HG02798 (cell line): ENCODE data around the gene PRR12.

Source experiments
- ATAC-seq: cut with Tn5 transposase; IDR thresholded peaks from one replicate; pipeline ENCODE4 v1.9.1; 2021; ENCODE audit warnings: mild to moderate bottlenecking; ENCODE audit not compliant: unreplicated experiment, poor library complexity

The PRR12 gene

GRCh38 chr19:49641688-49642491 lies 50.9 kb downstream of the PRR12 start, which contains the start of gene SCAF1:
Gene SCAF1 (plus strand): TSS chr19:49642209. CDS start chr19:49645027, 2,818 bp downstream.
- ATAC-seq, result peak; percentile 72

- no peak for ATAC-seq
Observed at GRCh38 chr19:49642492-49643035, 51.6 kb downstream of the PRR12 start.

GRCh38 chr19:49643466-49643865 lies 52.5 kb downstream of the PRR12 start:
- ATAC-seq, result no peak

GRCh38 chr19:49645592-49645991 lies 54.6 kb downstream of the PRR12 start:
- no peak for ATAC-seq

GRCh38 chr19:49645995-49646394 lies 55.0 kb downstream of the PRR12 start:
- no peak for ATAC-seq

GRCh38 chr19:49646586-49646985 lies 55.6 kb downstream of the PRR12 start:
- no peak for ATAC-seq

DNA sequence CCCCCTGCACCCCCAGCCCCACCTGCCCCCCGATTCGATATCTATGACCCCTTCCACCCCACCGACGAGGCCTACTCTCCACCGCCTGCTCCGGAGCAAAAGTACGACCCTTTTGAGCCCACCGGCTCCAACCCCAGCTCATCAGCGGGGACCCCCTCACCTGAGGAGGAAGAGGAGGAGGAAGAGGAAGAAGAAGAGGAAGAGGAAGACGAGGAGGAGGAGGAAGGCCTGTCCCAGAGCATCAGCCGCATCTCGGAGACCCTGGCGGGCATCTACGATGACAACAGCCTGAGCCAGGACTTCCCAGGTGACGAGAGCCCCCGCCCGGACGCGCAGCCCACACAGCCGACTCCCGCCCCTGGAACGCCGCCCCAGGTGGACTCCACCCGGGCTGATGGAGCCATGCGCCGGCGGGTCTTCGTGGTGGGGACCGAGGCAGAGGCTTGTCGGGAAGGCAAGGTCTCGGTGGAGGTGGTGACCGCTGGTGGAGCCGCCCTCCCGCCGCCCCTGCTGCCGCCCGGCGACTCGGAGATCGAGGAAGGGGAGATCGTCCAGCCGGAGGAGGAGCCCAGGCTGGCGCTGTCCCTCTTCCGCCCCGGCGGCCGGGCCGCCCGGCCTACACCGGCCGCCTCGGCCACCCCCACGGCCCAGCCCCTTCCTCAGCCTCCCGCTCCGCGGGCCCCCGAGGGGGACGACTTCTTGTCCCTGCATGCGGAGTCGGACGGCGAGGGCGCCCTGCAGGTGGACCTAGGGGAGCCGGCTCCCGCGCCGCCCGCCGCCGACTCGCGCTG lies 60.2 kb downstream of the PRR12 start:
- ATAC-seq, result no peak

DNA sequence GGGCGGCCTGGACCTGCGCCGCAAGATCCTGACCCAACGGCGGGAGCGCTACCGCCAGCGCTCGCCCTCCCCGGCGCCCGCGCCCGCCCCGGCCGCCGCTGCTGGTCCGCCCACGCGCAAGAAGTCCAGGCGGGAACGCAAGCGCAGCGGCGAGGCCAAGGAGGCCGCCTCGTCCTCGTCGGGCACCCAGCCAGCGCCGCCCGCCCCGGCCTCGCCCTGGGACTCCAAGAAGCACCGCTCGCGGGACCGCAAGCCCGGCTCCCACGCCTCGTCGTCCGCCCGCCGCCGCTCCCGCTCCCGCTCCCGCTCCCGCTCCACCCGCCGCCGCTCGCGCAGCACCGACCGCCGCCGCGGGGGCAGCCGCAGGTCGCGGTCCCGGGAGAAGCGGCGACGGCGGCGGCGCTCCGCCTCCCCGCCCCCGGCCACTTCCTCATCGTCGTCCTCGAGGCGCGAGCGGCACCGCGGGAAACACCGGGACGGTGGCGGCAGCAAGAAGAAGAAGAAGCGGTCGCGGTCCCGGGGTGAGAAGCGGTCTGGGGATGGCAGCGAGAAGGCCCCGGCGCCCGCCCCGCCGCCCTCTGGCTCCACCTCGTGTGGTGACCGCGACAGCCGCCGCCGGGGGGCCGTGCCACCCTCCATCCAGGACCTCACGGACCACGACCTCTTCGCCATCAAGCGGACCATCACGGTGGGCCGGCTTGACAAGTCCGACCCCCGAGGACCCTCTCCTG lies 61.0 kb downstream of the PRR12 start:
- no peak for ATAC-seq

DNA sequence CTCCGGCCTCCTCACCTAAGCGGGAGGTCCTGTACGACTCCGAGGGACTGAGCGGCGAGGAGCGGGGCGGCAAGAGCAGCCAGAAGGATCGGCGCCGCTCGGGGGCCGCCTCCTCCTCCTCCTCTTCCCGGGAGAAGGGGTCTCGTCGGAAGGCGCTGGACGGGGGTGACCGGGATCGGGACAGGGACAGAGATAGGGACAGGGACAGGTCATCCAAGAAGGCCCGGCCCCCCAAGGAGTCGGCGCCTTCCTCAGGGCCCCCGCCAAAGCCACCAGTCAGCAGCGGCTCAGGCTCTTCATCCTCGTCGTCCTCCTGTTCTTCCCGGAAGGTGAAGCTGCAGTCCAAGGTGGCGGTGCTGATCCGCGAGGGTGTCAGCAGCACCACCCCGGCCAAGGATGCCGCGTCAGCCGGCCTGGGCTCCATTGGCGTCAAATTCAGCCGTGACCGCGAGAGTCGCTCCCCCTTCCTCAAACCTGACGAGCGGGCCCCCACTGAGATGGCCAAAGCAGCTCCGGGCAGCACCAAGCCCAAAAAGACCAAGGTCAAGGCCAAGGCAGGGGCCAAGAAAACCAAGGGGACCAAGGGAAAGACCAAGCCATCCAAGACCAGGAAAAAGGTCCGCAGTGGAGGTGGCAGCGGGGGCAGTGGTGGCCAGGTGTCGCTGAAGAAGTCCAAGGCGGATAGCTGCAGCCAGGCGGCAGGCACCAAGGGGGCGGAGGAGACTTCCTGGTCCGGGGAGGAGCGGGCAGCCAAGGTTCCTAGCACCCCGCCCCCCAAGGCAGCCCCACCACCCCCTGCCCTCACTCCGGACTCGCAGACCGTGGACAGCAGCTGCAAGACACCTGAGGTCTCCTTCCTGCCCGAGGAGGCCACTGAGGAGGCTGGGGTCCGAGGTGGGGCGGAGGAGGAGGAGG lies 61.8 kb downstream of the PRR12 start:
- ATAC-seq, result no peak

DNA sequence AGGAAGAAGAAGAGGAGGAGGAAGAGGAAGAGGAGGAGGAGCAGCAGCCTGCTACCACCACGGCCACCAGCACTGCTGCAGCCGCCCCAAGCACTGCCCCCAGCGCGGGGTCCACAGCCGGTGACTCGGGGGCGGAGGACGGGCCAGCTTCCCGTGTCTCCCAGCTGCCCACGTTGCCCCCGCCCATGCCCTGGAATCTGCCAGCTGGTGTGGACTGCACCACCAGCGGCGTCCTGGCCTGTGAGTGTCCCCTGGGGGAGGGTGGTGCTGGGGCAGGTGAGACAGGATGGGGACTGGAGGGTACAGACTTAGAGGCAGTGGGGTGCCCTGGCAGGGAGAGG lies 62.5 kb downstream of the PRR12 start:
- no peak for ATAC-seq

DNA sequence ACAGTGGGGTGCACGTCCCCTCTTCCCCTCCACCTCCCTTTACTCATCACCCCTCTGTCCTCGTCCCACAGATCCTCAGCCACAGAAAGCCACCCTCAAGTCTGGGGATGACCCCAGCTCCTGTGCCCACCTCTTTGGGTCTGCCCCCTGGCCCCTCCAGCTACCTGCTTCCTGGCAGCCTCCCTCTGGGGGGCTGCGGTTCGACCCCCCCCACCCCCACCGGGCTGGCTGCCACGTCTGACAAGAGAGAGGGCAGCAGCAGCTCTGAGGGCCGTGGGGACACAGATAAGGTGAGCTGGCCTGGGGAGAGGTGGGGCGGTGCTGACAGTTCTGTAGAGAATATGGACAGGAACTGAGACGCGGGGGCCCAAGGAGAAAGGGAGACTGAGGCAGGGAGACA lies 63.6 kb downstream of the PRR12 start:
- ATAC-seq, result no peak

- ATAC-seq, result no peak
Observed at GRCh38 chr19:49655570-49656455, 64.8 kb downstream of the PRR12 start.

- no peak for ATAC-seq
Observed at GRCh38 chr19:49656456-49657109, 65.6 kb downstream of the PRR12 start.

GRCh38 chr19:49657493-49658138 lies 66.6 kb downstream of the PRR12 start:
- no peak for ATAC-seq

- ATAC-seq, result no peak
Observed at GRCh38 chr19:49658139-49658517, 67.1 kb downstream of the PRR12 start.

DNA sequence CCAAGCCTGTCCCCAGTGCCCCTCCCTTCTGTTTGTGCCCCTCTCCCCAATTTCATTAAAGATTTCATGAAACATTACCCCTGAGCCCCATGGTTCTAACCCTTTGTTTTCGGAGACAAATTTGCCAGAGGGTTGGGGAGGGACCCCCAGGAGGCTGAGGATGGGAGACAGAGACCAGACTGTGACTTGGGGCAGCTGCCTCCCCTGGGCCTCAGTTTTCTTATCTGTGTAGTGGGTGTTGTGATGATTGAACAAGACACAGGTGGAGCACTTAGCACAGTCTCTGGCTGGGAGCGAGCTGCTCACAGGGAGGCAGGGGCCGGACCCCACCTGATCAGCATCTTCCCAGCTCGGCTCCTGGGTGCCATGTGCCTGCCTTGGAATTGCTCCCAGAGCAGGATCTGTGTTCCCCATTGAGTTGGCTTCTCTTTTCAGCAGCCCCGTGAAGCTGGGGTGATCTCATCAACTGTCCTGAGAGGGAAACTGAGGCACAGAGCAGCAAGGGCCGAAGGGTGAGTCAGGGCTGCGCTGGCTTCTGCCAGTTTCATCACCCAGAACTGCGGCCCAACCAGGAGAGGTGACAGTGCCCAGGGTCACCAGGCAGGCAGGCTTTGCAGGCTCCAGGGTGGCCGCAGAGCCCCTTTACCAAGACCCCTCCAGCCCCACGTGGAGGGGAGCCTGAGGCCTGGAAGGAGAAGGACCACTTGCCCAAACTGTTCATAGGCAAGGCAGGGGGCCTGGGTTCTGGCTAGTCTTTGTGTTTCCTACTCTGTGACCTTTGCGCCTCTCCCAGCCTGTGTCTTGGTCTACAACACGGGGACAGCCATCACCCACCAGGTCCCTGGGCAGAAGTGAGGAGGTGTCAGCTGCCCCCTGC lies 67.8 kb downstream of the PRR12 start:
- no peak for ATAC-seq
